Muscle of leg (tissue), 11 donors: Measurements from ENCODE around the gene ZNF236. TPM values are rescaled to one million over a fixed set of nuclear protein-coding genes. Genes with fewer than 3 reads are reported as not detected.
"Not testable (repeated sequence)": the region's sequence is repeated elsewhere in the genome, so short reads cannot be mapped to it uniquely, and the experiment has no call there.

Experiments used
- DNase-seq: peaks from one replicate; pipeline ENCODE4 v3.0.0; 2013
- H3K27ac ChIP-seq: one replicate; pipeline ENCODE4 v1.5.1; 2013; ENCODE audit warnings: mild to moderate bottlenecking, low read length, control low read depth
- H3K27me3 ChIP-seq: one replicate; pipeline ENCODE4 v1.6.1; 2013; ENCODE audit warnings: low read length; ENCODE audit not compliant: control insufficient read depth, insufficient read depth
- H3K36me3 ChIP-seq: one replicate; pipeline ENCODE4 v1.6.1; 2013; ENCODE audit warnings: low read length; ENCODE audit not compliant: control insufficient read depth, insufficient read depth
- H3K4me1 ChIP-seq: one replicate; pipeline ENCODE4 v1.6.1; 2013; ENCODE audit warnings: low read length; ENCODE audit not compliant: control insufficient read depth, insufficient read depth
- H3K4me3 ChIP-seq: one replicate; pipeline ENCODE4 v1.5.1; 2013; ENCODE audit warnings: low read length, control low read depth
- H3K9me3 ChIP-seq: replicated peaks from 2 replicates; pipeline ENCODE4 v1.6.1; 2013; ENCODE audit warnings: low read depth, low read length; ENCODE audit not compliant: control insufficient read depth
- WGBS: methylation state at CpG from one replicate; pipeline ENCODE4 v1.1.5; 2013; ENCODE audit warnings: missing lambda C conversion rate; ENCODE audit not compliant: insufficient coverage; 5-methylcytosine and 5-hydroxymethylcytosine counted together
- polyA plus RNA-seq, 8 donors: library from polyadenylated mRNA; unstranded; fragments of 120-200 nt; gene quantifications; one replicate each; pipeline versions ENCODE4 v1.2.1 to v1.2.3, GENCODE V29; 2013; ENCODE audit warnings: inconsistent platforms in 1 of 8, low replicate concordance in 1 of 8; ENCODE audit not compliant: insufficient read length in 8 of 8, insufficient read depth in 1 of 8
- total RNA-seq: library from RNA; stranded (reverse); fragments of 120-200 nt; gene quantifications from one replicate; pipeline ENCODE4 v1.2.4, GENCODE V29; 2013

Gene ZNF236
- total and polyA plus RNA-seq, 9 donors = 5.5 to 13.3 (median 6.1) TPM

DNA sequence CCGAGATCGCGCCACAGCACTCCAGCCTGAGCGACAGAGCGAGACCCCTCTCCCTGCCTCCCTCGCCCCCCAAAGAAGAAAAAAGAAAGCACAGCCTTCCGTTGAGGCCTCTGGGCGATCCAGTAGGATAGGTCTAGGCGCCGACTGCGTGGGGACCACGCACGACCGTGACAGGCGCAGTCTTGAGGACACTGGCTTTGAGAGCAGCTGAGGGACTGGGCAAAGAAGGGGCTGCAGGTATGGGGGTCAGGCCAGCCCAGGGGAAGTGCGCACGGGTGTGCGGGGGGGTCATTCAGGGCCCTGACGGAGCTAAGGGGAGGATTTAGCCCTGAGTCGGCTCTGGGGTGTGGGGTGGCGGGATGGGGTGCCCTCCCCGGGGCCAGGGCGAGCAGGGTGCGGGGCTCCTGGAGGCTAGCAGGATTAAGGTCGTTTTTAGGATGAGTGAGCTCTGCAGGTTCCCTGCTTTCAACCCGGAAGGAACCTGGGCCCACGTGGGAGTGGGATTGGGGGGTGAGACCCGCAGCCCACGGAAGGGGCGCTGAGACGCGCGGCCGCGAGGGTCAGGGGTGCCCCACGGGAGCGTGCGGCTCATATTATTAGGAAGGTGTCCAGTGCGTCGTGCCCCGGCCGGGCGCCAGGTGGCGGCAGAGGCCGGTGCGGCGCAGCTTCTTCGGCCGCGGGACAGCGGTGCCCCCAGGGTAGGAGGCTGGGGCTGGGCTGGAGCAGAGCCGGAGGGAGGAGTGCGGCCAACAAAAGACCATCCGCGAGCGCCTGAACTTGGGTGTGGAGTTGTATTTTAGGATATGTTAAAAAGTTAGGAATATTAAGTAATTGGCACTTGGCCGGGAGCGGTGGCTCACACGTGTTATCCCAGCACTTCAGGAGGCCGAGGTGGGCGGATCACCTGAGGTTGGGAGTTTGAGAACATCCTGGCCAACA lies 20.5 kb upstream of the ZNF236 start:
- Histone ChIP-seq H3K4me3 (peak overlapping the region; percentile 21), H3K36me3 (no peaks in the 10 kb centered on the region), H3K9me3 (no peaks in the 10 kb centered on the region), H3K4me1 (peaks cover 7% of the 10 kb centered on the region), H3K27me3 (peaks cover 7% of the 10 kb centered on the region), H3K27ac (no peak overlapping the region)
- peak; percentile 54 for DNase-seq
- 30% methylated on average over 50 of the region's 61 CpGs for WGBS

DNA sequence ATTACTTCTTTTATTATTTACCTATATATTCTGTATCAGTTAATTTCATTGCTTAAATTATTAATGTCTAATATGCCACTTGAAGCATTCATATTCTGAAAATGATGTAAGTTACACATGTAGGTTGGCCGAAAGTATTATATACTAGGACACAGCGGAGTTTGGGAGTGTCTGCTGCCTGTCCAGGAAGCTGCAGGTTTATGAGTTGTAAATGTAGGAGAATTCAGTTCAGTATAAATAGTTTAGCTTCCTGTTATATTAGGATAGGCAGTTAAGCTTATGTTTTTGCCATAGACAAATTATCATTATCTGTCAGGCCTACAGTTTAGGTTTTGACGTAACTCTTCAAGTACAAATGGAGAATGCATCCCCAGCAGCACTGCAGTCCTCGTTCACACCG lies 18.9 kb upstream of the ZNF236 start:
- WGBS = 47% methylated on average over 4 of the region's 5 CpGs
- no peaks in the 10 kb centered on the region for H3K9me3 ChIP-seq

DNA sequence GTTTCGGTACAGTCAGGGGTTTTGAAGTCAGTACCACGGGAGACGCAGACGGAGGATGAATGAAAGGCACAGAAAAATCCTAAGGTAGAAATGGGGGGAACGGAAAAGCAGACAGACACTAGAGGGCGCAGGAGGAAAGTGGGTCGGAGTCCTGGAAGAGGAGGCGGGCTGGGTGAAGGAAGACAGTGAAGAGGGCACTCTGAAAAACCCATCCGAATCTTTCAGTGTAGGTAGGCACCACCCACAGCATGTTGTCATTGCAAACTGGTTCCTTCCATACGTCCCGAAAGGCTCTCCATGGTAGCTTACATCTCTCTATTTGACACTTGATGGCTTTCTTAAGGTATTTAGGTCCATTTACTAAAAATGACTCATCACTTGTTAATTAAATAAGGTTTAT lies 18.5 kb upstream of the ZNF236 start:
- H3K9me3 ChIP-seq = no peaks in the 10 kb centered on the region
- H3K4me1 ChIP-seq = peaks cover 7% of the 10 kb centered on the region
- peaks cover 7% of the 10 kb centered on the region for H3K27me3 ChIP-seq
- no peak overlapping the region for H3K27ac ChIP-seq
- H3K4me3 ChIP-seq = no peak overlapping the region
- WGBS = 4% methylated on average over 8 of the region's 11 CpGs
- H3K36me3 ChIP-seq = peaks cover 8% of the 10 kb centered on the region
- DNase-seq = peak; percentile 63

More for the DNA sequence above, 18.9 kb upstream of the ZNF236 start:
- DNase-seq = no peak
- Histone ChIP-seq H3K4me3 (no peak overlapping the region), H3K27me3 (peaks cover 7% of the 10 kb centered on the region), H3K4me1 (peaks cover 7% of the 10 kb centered on the region), H3K36me3 (peaks cover 4% of the 10 kb centered on the region), H3K27ac (no peak overlapping the region)

DNA sequence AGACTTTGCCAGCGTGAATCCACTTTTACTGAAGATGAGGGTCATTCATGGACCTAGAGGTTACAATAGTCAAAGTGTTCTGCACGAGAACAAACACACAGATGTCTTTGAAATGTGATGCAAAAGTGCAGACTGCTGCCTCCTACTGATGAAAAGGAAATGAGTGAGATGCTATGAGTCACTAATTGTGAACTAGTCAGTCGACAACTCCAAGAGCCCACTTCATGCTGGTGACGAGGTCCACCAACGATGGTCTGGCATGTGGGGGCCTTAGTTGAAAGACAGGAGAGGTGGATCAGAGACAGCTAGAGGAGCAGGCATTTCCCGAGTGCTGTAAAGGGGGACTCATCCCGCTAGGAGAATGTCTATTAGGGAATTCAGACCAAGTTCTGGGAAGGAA lies 17.1 kb upstream of the ZNF236 start:
- peaks cover 8% of the 10 kb centered on the region for H3K36me3 ChIP-seq
- WGBS = 39% methylated on average over 2 of the region's 7 CpGs
- no peak overlapping the region for H3K27ac ChIP-seq
- no peaks in the 10 kb centered on the region for H3K9me3 ChIP-seq
- H3K27me3 ChIP-seq = peaks cover 7% of the 10 kb centered on the region
- no peak overlapping the region for H3K4me3 ChIP-seq
- peaks cover 7% of the 10 kb centered on the region for H3K4me1 ChIP-seq
- no peak for DNase-seq

DNA sequence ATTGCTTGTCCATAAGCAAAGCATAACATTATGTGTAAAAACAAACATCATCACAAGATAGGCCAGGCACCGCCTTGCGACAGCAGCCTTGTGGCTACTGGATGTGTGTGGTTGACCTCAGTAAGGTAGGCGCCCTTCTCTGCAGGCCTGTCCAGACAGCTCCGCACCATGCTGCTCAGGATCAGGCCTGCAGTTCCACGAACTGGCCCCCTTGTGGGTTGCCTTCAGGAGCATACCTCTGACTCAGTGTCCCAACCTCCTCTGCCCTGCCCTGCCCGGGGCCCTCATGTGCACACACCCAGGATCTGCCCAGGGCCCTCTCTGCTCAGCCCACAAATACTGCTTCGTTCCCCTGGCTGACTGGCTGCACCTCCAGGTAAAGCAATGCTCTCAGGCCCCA lies 16.1 kb upstream of the ZNF236 start:
- Histone ChIP-seq H3K4me3 (no peak overlapping the region), H3K27ac (no peak overlapping the region), H3K9me3 (no peaks in the 10 kb centered on the region), H3K27me3 (peaks cover 7% of the 10 kb centered on the region), H3K4me1 (peaks cover 7% of the 10 kb centered on the region), H3K36me3 (peaks cover 8% of the 10 kb centered on the region)
- 82% methylated on average over 4 of the region's 7 CpGs for WGBS
- no peak for DNase-seq

DNA sequence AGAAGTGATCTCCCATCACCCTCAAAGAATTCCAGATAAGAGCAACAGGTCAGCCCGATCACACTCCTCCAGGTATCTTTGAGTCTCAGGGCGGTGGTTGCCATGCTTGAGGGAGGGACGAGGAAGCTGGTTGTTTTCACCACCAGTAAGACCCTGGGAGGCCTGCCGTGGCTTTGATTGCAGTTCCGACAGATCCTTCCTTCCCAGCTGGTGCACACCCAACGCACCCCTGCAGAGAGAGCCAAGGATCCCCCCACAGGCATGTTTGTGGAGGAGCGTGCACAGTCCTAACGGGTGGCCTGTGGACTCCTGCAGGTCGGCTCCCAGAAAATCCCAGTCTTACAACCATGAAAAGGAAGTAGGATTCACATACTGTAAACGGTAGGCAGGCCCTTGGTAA lies 13.8 kb upstream of the ZNF236 start:
- 82% methylated on average over 2 of the region's 10 CpGs for WGBS
- no peak for DNase-seq

DNA sequence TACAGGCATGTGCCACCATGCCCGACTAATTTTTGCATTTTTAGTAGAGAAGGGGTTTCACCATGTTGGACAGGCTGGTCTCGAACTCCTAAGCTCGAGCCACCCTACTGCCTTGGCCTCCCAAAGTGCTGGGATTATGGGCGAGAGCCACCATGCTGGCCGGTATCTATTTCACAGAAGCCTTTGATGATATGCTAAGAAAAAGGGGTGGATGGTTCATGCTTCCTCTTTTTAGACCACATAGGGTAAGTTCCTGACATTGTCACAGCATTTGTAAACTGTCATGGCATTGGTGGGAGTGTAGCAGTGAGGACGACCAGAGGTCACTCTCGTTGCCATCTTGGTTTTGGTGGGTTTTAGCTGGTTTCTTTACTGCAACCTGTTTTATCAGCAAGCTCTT lies 10.8 kb upstream of the ZNF236 start:
- H3K4me1 ChIP-seq = not testable (repeated sequence)
- 98% methylated on average over 5 of the region's 7 CpGs for WGBS

More for the DNA sequence above, 13.8 kb upstream of the ZNF236 start:
- Histone ChIP-seq H3K27me3 (no peaks in the 10 kb centered on the region), H3K9me3 (no peaks in the 10 kb centered on the region), H3K27ac (no peak overlapping the region), H3K36me3 (peaks cover 8% of the 10 kb centered on the region), H3K4me1 (no peaks in the 10 kb centered on the region), H3K4me3 (no peak overlapping the region)

DNA sequence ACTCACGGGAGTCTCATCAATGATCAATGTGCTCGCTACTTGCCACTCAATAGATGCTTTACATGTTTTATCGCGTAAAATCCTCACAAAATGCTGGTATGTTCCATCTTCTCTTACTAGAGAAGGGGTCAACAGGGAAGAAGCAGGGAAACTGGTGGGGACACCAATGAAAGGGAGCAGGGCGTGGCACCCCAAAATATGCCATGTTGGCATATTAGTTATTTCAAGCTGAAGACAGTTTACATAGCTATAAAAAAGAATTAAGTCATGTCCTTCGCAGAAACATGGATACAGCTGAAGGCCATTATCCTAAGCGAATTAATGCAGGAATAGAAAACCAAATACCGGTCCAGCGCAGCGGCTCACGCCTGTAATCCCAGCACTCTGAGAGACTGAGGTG lies 8.1 kb upstream of the ZNF236 start:
- no peaks in the 10 kb centered on the region for H3K4me1 ChIP-seq
- no peak overlapping the region for H3K27ac ChIP-seq
- H3K9me3 ChIP-seq = no peaks in the 10 kb centered on the region
- H3K36me3 ChIP-seq = peaks cover 10% of the 10 kb centered on the region
- H3K4me3 ChIP-seq = no peak overlapping the region
- DNase-seq = no peak
- H3K27me3 ChIP-seq = no peaks in the 10 kb centered on the region
- WGBS = 81% methylated on average over 7 of the region's 11 CpGs

More for the DNA sequence above, 10.8 kb upstream of the ZNF236 start:
- not testable (repeated sequence) for H3K27ac ChIP-seq, H3K4me3 ChIP-seq, H3K27me3 ChIP-seq, H3K9me3 ChIP-seq, DNase-seq
- peaks cover 17% of the 10 kb centered on the region for H3K36me3 ChIP-seq

DNA sequence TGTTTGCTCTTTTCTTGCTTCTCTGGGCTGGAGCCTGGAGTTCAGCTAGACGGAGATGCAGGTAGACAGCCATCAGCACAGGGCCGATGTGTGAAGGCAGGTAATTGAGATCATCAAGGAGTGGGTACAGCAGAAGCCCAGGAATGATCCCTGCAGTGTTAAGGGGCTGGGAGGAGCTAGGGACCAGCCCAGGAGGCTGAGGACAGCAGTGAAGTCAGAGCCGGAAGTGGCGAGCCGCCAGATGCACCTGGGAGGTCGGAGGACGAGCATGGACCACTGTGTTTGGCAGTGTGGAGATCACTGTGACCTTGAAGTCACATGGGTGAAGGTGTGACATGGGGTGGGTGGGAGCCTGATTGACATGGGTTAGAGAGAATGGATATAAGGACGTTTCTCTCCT lies 6.2 kb upstream of the ZNF236 start:
- Histone ChIP-seq H3K4me3 (no peak overlapping the region), H3K27me3 (no peaks in the 10 kb centered on the region), H3K36me3 (peaks cover 13% of the 10 kb centered on the region), H3K4me1 (peaks cover 7% of the 10 kb centered on the region), H3K27ac (no peak overlapping the region), H3K9me3 (no peaks in the 10 kb centered on the region)
- DNase-seq = no peak
- WGBS = 72% methylated on average over 8 of the region's 8 CpGs

DNA sequence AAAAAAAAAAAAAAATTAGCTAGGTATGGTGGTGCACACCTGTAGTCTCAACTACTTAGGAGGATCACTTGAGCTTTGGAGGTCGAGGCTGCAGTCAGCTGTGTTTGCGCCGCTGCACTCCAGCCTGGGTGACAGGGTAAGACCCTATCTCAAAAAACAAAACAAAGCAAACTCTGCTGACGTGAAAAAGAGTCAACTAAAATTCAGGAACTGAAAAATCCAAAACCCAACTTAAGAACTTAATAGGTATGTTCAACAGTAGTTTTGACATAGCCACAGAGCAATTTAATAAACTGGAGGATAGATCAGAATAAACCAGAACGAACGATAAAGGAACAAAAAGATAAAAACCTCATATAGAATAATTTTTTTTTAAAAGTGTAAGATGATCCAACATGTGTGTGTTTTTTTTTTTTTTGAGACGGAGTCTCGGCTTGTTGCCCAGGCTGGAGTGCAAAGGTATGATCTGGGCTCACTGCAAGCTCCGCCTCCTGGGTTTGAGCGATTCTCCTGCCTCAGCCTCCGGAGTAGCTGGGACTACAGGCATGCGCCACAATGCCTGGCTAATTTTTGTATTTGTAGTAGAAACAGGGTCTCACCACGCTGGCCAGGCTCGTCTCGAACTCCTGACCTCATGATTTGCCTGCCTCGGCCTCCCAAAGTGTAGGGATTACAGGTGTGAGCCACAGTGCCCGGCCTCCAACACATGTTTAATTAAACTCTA lies 4.3 kb upstream of the ZNF236 start:
- no CpG with 5 or more reads among the region's 17 CpGs for WGBS
- no peak overlapping the region for H3K27ac ChIP-seq
- DNase-seq = no peak

More for the DNA sequence above, 4.3 kb upstream of the ZNF236 start:
- no peak overlapping the region for H3K4me3 ChIP-seq
- H3K36me3 ChIP-seq = peaks cover 13% of the 10 kb centered on the region
- peaks cover 10% of the 10 kb centered on the region for H3K4me1 ChIP-seq
- no peaks in the 10 kb centered on the region for H3K9me3 ChIP-seq
- H3K27me3 ChIP-seq = no peaks in the 10 kb centered on the region
